Stimulated activated naive CD8-positive, alpha-beta T cell treated with anti-CD3 and anti-CD28 coated beads, Interleukin-15, Interleukin-2, amounts not matched to agents 100 U/mL and 50 U/mL, for 24 hours (primary cell): ENCODE data around the gene SEMA4D.

Source experiments
- ATAC-seq: fragments of 150-1000 bp; cut with Tn5 transposase; one replicate; pipeline ENCODE4 v1.10.0; 2021
- DNase-seq: peaks from one replicate; pipeline ENCODE4 v3.0.0; 2021

SEMA4D gene

DNA sequence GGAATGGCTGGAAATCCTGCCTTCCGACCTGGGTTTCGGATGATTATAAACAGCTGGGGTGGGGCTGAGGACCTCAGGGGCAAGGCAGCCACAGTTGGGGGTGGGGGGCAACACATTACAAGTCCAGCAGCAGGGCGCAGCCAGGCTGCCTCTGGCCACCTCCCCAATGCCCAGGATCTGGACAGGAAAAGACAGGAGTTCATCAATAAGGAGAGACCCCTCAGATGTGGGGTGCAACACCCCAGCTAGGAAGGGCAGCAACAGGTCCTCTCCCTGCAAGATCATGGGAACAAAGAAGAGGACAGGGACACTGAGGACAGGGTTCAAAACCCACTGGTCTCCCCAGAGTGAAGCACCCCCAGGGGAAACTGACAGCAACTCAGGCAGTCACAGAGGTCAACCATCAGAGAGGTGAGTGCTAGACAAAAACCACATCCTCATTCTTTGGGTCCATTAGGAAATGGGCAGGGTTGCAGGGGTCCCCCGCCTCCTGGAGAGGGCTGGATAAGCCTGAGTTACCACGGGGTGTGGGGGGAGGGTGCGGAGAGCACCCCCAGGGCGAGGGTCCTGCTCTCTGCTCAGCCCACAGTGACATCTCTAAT lies 33.5 kb downstream of the SEMA4D start:
- DNase-seq, result no peak
- ATAC-seq, result no peak

DNA sequence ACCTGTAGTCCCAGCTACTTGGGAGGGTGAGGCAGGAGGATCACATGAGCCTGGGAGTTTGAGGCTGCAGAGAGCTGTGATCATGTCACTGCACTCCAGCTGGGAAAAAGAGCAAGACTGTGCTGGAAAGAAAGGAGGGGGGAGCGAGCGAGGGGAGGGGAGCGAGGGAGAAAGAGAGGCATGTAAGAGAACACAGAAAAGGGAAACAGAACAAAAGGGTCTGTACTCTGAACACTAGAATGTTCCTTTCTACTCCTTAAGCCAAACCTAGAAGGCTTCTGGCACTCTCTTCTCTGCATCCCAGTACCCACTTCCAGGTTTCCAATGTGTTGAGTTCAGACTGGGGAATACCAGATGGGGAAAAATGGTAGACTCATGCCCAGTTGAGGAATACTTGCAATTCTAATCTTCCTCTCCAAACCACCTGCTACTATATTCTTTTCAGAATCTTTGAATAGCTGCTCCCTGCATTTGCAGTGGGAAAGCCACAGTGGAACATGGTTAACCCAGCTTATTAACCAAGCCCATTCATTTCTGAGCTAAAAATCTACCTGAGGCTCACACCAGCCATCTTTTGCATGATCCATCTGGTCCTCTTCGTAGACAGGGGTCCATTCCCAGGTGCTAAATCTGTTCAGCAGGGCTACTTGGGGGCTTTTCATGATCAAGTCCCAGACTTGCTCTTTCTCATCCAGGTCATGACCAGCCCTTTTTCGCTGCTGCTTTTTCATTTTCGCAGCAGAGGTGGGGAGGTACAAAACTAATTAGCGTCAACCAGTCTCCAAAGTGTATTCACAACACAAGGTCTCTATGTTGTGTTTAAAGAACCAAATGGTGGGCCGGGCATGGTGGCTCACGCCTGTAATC lies 34.9 kb downstream of the SEMA4D start:
- DNase-seq (no peak), ATAC-seq (no peak)

DNA sequence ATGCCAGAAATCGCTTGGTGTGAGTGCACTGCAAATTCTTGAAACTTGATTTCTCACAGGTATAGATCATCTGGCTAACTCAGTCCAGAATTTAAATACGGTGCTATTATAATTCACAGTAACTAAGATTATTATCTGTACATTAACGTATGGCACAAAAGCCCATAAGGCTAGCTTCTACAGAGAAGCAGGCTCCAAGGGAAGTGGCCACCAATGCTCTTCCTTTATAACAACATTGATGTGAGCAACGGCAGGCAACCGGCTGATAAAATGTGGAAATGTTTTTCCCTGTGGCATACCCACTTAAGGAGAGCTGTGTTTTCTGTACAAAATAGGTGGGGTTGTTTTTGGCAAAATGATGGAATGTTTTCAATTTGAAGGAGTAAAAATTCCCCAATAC lies 35.7 kb downstream of the SEMA4D start:
- DNase-seq, result no peak
- no peak for ATAC-seq

DNA sequence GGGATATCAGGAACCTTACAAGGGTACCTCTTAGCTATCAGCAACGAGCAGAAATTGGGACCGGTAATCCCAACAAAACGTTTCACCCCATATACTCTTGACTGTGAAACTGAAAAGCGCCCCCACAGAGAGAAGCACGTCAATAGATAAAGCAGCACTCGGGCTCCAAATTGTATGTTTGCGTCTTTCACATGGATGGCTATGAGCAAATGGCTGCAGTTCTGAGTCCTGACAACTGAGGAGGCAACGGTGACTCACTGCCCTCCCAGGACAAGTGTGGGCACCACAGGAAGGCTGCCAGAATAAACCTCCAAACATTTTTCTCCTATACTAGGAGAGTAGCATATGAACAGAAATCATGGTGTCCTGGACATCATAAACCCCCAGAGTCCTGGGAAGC lies 36.6 kb downstream of the SEMA4D start:
- ATAC-seq, result peak; percentile 38

DNA sequence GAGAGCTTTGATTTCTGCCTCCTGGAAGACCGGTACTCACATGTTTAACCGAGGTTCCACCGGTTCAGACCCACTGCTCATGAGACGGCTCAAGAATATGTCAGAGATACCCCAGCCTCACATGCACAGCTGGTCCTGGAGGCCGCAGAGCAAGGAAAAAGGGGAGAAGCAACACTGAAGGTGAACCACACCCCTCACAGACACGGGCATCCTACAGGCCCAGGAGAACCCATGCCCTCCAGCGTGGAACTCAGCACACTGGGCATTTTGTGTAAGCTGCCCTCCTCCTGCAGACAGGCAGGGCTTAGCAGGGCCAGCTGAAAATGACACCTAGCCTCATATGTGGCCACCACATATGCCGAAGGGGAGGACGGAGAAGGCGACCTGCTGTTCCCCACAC lies 37.4 kb downstream of the SEMA4D start:
- ATAC-seq (no peak), DNase-seq (no peak)

More for the DNA sequence above, 36.6 kb downstream of the SEMA4D start:
- no peak for DNase-seq

DNA sequence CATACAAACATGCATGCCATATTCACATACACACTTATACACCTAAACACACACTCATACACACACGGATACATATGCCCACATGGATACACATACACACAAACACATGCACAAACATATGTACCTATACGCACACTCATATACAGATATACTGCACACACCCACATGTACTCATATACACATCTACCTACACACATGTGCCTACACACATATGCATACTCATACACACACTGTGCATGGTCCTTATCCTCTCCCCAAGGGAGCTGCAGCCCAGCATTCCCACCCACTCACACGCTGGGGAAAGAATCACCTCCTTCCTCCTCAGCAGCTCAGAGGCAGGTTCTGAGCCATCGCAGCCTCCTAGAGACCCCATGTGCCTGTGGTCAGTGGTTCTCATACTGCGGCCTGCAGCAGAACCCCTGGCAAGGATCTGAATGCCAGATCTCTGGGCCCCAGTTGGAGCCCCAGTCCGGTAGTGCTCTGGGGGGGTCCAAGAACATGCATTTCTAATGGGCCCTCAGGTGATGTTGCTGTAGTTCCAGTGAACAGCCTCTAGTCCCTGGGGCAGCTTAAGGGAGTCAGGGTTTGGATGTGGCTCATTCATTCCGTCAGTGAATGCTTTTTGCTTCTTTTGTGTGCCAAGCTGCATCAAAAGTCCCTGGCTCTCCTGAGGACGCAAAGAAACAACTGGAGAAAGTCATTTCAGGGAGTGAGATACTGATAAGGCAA lies 39.0 kb downstream of the SEMA4D start:
- DNase-seq, result no peak
- no peak for ATAC-seq

DNA sequence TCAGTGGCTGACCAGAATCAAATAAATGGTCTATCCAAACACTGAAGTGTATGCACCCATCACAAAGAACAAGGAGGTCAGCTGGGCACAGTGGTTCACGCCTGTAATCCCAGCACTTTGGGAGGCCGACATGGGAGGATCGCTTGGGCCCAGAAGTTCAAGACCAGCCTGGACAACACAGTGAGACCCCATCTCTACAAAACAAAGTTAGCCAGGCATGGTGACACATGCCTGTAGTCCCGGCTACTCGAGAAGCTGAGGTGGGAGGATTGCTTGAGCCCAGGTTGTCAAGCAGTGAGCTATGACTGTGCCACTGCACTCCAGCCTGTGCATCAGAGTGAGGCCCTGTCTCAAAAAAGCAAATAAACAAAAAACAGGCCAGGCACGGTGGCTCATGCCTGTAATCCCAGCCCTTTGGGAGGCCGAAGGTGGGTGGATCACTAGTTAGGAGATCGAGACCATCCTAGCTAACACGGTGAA lies 40.5 kb downstream of the SEMA4D start:
- DNase-seq, result no peak
- ATAC-seq, result no peak

DNA sequence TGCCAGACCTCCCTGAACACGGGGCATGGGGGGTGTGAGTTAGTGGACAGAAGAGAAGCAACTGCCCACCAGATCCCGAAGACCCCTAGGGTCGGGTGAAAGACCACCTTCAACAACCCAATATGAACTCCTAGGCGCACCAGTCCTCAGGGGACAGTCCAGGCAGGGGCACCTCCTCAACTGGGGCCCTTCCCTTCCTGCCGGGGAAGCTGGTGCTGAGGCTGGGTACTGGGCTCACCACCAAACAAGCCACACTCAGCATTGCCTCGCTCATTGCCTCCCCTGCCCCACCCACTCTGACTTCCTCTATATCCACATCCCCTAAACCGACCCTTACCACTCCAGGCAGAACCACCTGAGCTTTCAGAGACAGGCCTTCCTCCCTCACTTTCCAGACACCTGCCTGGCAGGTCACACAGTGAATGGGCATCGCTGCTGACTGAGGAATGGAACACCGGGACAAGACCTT lies 42.5 kb downstream of the SEMA4D start:
- ATAC-seq (peak; percentile 12), DNase-seq (no peak)

DNA sequence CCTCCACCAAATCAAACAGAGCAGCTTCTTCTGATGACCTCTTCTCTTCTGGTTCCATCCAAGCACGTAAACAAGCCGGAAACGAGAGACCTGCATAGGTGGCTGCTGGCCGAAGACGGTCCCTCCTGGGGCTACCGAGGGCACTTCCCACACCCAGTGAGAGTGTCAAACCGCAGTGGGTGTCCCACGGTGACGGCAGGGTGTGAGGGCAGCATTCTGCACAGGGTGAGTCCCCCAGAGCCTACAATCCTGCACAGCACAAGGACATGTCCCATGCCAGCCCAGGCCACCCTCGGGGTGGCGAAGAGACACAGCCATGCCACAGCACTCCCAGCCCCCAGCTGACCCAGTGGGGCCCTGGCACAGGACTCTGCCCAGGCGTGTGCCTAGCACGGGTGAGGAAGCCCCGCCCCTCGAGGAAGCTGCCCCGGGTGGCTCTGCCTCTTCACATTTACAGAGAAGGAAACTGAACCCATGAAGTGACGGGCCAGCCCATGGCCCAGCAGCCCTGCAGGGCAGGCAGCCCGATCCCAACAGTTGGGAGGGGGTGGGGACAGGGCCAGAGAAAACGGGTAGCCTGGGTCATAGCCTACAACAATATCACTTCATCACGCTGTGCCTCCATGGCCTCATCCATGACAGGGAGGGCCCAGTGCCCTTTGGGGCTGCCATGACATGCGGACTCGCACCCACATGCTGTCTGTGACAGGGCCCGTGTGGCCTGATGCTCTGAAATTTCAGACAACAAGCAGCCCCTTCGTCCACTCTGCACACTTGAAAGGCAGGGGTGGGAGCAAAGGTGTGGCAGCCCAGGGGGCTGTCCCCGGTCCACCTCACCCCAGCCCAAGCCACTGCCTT lies 43.2 kb downstream of the SEMA4D start:
- DNase-seq, result no peak
- ATAC-seq, result no peak

DNA sequence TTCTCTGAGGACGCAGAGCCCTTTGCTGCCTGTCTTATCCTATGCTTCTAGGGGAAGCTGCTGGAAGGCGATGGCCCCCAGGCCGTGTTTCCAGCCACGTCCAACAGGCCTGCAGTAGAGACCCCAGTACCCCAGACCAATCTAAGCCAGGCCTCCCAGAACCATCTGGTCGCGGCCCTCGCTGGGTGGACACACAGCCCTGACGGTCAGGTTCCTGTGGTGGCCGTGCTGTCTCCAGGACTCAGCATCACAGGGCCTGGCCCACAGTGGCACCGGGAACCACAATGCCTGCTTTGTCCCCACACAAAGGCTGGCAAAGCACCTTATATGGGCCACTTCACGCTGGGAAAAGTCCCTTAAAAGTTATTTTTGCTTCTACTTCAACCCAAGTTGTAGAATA lies 44.5 kb downstream of the SEMA4D start:
- no peak for DNase-seq
- no peak for ATAC-seq

DNA sequence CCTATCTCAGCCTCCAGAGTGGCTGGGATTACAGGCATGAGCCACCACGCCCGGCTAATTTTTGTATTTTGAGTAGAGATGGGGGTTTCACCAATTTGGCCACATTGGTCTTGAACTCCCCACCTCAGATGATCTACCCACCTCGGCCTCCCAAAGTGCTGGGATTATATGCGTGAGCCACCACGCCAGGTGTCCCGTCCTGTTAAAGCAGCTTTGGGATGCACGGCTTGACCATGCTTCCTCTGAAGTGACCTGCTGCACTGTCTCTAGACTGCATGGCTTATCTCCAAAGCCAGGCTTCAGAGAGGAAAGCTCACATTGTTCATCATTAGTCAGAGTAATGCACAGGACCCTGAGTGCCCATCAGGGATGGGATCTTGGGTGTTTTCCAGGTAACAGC lies 45.4 kb downstream of the SEMA4D start:
- no peak for DNase-seq

DNA sequence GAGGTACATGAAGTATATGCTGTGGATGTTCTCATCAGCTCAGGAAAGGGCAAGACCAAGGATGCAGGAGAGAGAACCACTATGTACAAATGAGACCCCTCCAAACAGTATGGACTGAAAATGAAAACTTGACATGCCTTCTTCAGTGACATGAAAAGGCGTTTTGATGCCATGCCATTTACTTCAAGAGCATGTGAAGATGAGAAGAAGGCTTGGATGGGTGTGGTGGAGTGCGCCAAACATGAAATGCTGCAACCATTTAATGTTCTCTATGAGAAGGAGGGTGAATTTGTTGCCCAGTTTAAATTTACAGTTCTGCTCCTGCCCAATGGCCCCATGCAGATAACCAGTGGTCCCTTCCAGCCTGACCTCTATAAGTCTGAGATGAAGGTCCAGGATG lies 47.7 kb downstream of the SEMA4D start:
- ATAC-seq (no peak), DNase-seq (no peak)

More for the DNA sequence above, 45.4 kb downstream of the SEMA4D start:
- no peak for ATAC-seq

DNA sequence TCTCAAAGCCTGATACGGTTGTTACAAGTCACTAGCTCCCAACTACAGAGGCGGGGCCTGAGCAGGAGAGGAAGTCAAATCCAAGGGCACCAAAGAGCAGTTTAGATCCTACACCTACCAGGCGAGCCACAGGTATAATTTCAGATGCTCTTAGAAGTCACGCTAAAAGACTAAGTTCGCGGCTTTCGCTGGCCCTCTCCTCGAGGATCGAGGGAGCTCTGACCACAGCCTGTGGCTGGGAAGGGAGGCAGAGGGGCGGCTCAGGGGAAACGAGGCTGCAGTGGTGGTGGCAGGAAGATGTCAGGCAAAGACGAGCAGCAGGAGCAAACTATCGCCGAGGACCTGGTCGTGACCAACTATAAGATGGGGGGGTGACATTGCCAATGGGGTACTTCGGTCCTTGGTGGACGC lies 48.6 kb downstream of the SEMA4D start:
- DNase-seq, result no peak
- no peak for ATAC-seq

DNA sequence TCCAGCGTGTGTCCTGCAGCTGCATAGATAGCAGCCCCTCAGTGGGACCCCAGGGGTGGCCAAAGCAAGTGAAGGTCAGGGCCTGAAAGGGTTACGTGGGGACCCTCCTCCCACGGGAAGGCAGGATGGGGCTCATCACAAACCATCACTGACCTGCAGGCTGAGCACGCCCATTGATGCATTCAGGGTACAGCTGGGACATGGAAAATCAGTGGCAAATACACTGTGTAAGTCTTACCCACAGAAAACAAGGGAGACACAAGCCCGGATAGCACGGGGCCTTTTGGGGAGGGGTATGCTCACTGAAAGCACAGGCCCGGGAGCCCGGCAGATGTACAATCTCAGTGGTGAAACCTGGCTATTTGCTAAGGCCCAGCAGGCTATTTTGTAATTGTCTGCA lies 49.1 kb downstream of the SEMA4D start:
- DNase-seq (no peak), ATAC-seq (no peak)

DNA sequence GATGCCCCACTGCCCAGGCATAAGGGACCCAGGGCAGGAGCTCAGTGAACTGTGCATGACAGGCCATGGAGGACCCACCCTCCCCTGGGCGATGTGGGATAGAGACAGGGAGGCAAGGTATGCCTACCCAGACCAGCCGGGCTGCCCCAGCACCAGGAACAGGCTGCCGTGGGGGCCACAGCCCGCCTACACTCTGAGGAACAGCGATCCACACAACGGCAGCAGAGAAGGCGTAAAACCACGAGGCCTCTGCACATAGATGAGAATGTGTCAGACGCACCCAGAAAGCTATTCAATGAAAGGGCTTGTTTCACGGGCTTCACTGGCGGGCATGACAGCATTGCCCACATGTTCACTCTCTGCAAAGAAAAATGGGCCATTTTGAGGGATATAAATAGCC lies 49.5 kb downstream of the SEMA4D start:
- peak; percentile 64 for DNase-seq
- ATAC-seq, result peak; percentile 75

DNA sequence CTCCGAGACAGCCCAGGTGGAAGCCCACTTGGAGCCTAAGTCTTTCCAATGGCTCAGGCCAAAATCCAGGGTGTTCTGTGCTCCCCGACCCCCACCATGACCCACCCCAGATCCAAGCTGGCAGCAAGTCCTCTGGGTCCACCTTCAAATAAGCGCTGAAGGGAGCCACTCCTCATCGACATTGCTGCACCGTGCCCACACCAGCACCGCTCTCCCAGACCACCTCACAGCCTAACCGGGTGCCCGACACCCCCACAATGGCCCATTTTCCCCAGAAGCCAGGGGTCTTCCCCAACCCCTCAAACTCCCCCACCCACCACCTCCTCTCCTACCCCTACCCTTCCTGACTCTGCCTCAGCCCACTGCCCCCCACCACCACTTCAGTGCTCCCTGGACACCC lies 50.5 kb downstream of the SEMA4D start:
- ATAC-seq (no peak), DNase-seq (no peak)

DNA sequence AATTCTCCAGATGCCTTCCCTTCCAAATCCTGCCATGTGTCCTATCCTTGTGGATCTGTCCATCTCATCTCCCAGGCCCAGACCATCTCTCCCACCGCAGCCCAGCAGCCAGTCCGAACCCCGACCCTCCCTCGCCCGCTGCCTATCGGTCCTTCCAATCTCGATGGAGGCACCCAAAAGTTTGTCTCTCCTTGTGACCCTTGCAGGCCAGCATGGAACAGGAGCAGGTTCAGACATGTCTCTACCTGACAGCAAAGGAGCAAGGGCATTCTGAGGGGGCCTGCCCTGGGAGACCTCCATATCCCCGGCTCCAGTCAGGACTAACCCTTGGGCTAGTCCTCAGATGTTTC lies 51.0 kb downstream of the SEMA4D start:
- ATAC-seq, result no peak
- no peak for DNase-seq

DNA sequence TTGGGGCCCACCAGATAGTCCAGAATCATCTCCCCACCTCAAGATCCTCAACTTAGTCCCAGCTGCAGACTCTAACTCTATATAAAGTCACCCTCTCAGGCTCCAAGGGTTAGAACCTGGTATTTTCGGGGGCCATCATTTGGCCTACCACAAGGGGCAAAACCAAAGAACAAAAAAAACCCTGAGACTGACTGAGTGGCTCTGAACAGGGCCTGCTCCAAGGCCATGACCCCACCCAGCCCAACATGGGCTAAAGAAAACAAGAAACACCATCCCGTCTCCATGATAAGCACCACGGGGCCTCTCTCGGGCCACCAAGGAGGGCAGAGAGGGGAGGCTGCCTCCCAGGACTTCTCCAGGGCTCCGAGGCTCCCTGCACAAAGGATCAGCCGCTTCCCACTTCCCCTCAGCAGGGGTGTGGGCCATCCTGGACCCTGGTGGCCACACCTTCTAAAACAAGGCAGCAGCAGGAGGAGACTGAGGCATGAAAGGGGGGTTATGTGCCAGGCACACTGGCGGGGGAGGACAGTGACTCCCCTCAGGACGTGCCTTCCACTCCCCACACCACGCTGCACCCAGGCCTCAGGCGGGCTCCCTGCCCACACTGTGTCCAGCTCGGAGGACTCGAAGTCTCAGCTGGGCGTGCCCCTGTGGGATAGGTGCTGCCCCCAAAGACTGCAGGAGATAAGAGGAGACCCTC lies 51.5 kb downstream of the SEMA4D start:
- ATAC-seq, result no peak
- no peak for DNase-seq

DNA sequence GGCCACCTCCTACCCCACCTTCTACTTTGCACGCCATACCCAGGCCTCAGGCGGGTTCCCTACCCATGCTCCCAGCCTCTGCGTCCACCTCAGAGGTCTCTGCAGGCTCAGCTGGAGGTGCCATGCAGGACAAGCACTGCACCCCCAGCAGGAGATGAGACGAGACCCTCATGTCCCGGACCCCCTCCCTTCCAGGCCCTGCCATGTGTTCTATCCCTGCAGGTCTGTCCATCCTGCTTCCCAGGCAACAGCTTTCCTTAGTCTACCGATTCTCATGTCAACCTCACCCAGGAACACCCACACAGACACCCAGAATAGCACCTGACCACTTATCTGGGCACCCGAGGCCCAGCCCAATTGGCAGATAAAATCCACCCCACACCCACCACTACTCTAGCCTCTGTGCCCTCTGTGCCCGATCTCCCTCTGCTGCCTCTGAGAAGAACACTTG lies 52.1 kb downstream of the SEMA4D start:
- ATAC-seq (no peak), DNase-seq (no peak)

DNA sequence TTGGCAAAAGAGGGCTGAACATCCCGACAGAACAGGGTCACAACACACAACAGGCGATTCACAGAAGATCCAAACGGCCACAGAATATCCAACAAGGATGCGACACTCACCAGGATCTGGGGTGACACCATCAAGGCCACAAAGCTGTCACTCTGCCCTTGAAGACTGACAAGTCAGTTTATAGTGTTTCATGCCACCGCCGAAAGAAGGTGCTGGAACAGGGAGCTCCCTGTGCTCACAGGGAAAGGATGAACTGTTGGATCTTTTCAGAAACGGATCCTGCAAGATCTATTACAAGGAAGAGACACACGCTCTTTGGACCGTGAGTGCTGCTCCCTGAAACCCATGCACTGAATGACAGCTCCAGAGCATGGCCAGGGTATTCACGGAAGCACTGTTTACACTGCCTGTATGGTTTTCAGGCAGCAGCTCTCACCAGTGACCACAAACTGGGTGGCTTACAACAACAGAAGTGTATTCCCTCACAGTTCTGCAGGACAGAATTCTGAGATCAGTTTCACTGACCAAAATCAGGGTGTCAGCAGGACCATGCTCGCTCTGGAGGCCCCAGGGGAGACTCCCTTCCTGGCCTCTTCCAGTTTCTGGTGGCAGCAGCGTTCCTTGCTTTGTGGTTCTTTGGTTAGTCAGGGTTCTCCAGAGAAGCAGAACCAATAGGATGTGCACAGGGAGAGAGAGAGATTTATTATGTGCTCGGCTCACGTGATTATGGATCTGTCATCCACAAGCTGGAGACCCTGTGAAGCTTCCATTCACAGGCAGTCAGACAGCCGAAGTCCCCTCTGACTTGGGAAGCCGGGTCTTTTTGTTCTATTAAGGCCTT lies 52.8 kb downstream of the SEMA4D start:
- DNase-seq, result no peak
- ATAC-seq, result no peak
